ENCODE results near the gene RHOBTB1. TPM values are rescaled to one million over a fixed set of nuclear protein-coding genes. Genes with fewer than 3 reads are reported as not detected.

RHOBTB1 gene
- total RNA-seq, 1 donor from 2014 or later, result 26.4 TPM

DNA sequence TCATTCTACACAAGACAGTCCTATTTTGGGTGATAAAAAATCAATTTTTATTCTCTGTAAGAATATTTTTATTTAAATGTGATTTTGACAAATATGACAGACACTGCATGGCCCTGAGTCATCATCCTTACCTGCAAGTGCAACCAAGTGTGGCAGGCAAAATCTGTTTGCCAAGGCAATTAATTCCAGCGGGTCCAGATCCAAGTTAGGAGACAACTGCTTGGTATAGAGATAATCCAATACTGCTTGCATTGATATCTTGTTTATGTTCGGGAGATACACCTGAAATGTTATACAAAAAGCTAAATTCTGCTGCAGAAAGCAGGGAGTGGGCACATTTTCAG lies 66.2 kb downstream of the RHOBTB1 start:
- Mint-ChIP-seq H3K36me3 (peaks cover 36% of the 10 kb centered on the region), H3K27ac (no peak overlapping the region), H3K4me1 (ENCODE audit: unreplicated experiment) (peaks cover 7% of the 10 kb centered on the region), H3K27me3 (no peaks in the 10 kb centered on the region), H3K4me3 (no peak overlapping the region), H3K9me3 (no peaks in the 10 kb centered on the region)
- TF ChIP-seq CTCF (conservative IDR thresholded peaks at IDR 0.05), result no peak
- no peak for DNase-seq (ENCODE audit: extremely low spot score, unreplicated experiment)

DNA sequence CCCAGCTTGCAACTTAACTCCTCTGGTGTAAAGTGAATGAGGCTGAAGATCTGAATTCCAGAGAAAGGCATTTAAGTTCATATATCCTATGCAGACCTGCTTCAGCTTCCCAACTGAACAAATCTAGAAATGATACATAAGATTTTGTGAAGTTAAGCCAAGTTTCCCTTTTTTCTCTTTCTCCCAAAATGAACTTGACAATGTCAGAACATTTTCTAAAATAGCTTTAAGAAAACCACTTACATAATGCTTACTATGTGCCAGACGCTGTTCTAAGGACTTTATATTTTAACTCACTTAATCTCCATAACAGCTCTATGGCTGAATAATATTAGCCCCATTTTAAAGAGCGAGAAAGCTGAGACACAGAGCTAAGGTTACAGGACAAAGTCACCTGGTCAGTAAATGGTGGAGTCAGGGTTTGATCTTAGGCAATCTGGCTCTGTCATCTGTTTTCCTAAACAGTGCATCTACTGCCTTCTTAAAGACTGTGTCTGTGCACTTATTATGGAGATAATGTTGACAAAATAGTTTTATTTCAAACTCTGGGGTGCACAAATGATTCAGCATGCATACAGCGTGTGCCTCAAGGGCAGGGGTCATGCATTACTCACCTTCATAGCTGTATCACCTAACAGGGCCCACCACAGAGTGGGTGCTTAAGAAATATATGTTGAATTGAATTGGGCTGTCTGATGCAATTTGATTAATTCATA lies 66.8 kb downstream of the RHOBTB1 start:
- Mint-ChIP-seq H3K36me3 (peaks cover 37% of the 10 kb centered on the region), H3K9me3 (no peaks in the 10 kb centered on the region), H3K27ac (no peak overlapping the region), H3K4me1 (ENCODE audit: unreplicated experiment) (peaks cover 7% of the 10 kb centered on the region), H3K27me3 (no peaks in the 10 kb centered on the region), H3K4me3 (no peak overlapping the region)
- no peak for TF ChIP-seq CTCF (conservative IDR thresholded peaks at IDR 0.05)
- no peak for DNase-seq (ENCODE audit: extremely low spot score, unreplicated experiment)

GRCh38 chr10:60873758-60874157 lies 70.2 kb downstream of the RHOBTB1 start:
- no peak for DNase-seq (ENCODE audit: extremely low spot score, unreplicated experiment)
- H3K27me3 Mint-ChIP-seq, result no peaks in the 10 kb centered on the region
- peaks cover 22% of the 10 kb centered on the region for H3K4me1 Mint-ChIP-seq (ENCODE audit: unreplicated experiment)
- no peaks in the 10 kb centered on the region for H3K9me3 Mint-ChIP-seq
- peaks cover 36% of the 10 kb centered on the region for H3K36me3 Mint-ChIP-seq
- no peak overlapping the region for H3K27ac Mint-ChIP-seq
- no peak for TF ChIP-seq CTCF (conservative IDR thresholded peaks at IDR 0.05)
- no peak overlapping the region for H3K4me3 Mint-ChIP-seq

- no peak for TF ChIP-seq CTCF (conservative IDR thresholded peaks at IDR 0.05)
- peaks cover 40% of the 10 kb centered on the region for H3K36me3 Mint-ChIP-seq
- DNase-seq (ENCODE audit: extremely low spot score, unreplicated experiment), result no peak
- no peaks in the 10 kb centered on the region for H3K9me3 Mint-ChIP-seq
- H3K4me3 Mint-ChIP-seq, result no peak overlapping the region
- peaks cover 22% of the 10 kb centered on the region for H3K4me1 Mint-ChIP-seq (ENCODE audit: unreplicated experiment)
- no peaks in the 10 kb centered on the region for H3K27me3 Mint-ChIP-seq
- no peak overlapping the region for H3K27ac Mint-ChIP-seq
Observed at GRCh38 chr10:60872451-60872850, 71.5 kb downstream of the RHOBTB1 start.

GRCh38 chr10:60871215-60871614 lies 72.8 kb downstream of the RHOBTB1 start:
- no peak overlapping the region for H3K4me3 Mint-ChIP-seq
- peak overlapping the region; percentile 44 for H3K27ac Mint-ChIP-seq
- DNase-seq (ENCODE audit: extremely low spot score, unreplicated experiment), result no peak
- no peak for TF ChIP-seq CTCF (conservative IDR thresholded peaks at IDR 0.05)
- H3K4me1 Mint-ChIP-seq (ENCODE audit: unreplicated experiment), result peaks cover 14% of the 10 kb centered on the region
- H3K9me3 Mint-ChIP-seq, result no peaks in the 10 kb centered on the region
- H3K27me3 Mint-ChIP-seq, result no peaks in the 10 kb centered on the region
- peaks cover 37% of the 10 kb centered on the region for H3K36me3 Mint-ChIP-seq

Data from type B pancreatic cell (in vitro differentiated cells).